Measurements from ENCODE around the gene AGAP1. TPM values are rescaled to one million over a fixed set of nuclear protein-coding genes. Genes with fewer than 3 reads are reported as not detected.

The AGAP1 gene
- total and polyA plus RNA-seq, 2 donors (not counting 3 experiments of a cell fraction or from before 2014, with no cell fraction given), result 10.2 to 20.9 TPM

GRCh38 chr2:236106761-236107160, 612.9 kb downstream of the AGAP1 start:
- H3K79me2 ChIP-seq (ENCODE audit: control insufficient read depth, insufficient read depth, low read length), result no peaks in the 10 kb centered on the region
- ChIA-PET POLR2A (no interaction called here), CTCF (interaction anchor here (0.6 to 1.1 kb wide), 3 partner anchors 11 to 543 kb away, joined by 3 to 4 read pairs (median 3); no protein-coding TSS in a partner anchor)
- H3K36me3 ChIP-seq (ENCODE audit: control insufficient read depth in 2 of 2, extremely low read depth in 1 of 2, insufficient read depth in 2 of 2, low read length in 2 of 2), result no peaks in the 10 kb centered on the region
- H3K9me3 ChIP-seq (replicated peaks; ENCODE audit: control insufficient read depth, insufficient read depth, low read length), result no peaks in the 10 kb centered on the region
- no peaks in the 10 kb centered on the region for H3K9me1 ChIP-seq (replicated peaks; ENCODE audit: control insufficient read depth, extremely low read depth, insufficient read depth, low read length)
- no peaks in the 10 kb centered on the region for H3K27me3 ChIP-seq (ENCODE audit: control insufficient read depth in 2 of 2, insufficient read depth in 2 of 2, low read length in 2 of 2)
- H3K4me2 ChIP-seq (ENCODE audit: insufficient read depth, low read length), result no peak overlapping the region
- FAIRE-seq (no peak), DNase-seq (ENCODE audit: low read depth, low spot score) (no peak)
- no TSS peak for BruUV-seq (replicated peaks)
- no peak for TF ChIP-seq GATA2 (IDR thresholded peaks at IDR 0.05; ENCODE audit: insufficient read depth, insufficient read length, low read depth, low read length)
- TF ChIP-seq, protein P1, sequence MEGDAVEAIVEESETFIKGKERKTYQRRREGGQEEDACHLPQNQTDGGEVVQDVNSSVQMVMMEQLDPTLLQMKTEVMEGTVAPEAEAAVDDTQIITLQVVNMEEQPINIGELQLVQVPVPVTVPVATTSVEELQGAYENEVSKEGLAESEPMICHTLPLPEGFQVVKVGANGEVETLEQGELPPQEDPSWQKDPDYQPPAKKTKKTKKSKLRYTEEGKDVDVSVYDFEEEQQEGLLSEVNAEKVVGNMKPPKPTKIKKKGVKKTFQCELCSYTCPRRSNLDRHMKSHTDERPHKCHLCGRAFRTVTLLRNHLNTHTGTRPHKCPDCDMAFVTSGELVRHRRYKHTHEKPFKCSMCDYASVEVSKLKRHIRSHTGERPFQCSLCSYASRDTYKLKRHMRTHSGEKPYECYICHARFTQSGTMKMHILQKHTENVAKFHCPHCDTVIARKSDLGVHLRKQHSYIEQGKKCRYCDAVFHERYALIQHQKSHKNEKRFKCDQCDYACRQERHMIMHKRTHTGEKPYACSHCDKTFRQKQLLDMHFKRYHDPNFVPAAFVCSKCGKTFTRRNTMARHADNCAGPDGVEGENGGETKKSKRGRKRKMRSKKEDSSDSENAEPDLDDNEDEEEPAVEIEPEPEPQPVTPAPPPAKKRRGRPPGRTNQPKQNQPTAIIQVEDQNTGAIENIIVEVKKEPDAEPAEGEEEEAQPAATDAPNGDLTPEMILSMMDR (IDR thresholded peaks at IDR 0.05; ENCODE audit: extremely low read depth in 1 of 2, insufficient read depth in 1 of 2, low read depth in 1 of 2, low read length in 2 of 2), result no peak
- no peak for TF ChIP-seq EZH2 (IDR thresholded peaks at IDR 0.05; ENCODE audit: borderline replicate concordance, low read depth, low read length, severe bottlenecking)
- TF ChIP-seq JUN (IDR thresholded peaks at IDR 0.05; ENCODE audit: borderline replicate concordance, insufficient read depth, insufficient read length, low read depth), result no peak
- TF ChIP-seq, protein P2, sequence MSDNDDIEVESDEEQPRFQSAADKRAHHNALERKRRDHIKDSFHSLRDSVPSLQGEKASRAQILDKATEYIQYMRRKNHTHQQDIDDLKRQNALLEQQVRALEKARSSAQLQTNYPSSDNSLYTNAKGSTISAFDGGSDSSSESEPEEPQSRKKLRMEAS (IDR thresholded peaks at IDR 0.05; ENCODE audit: insufficient read depth, insufficient read length), result no peak
- intact Hi-C loops (cut with micrococcal nuclease), result loop anchor here (5.0 kb wide), 2 partner anchors 71 to 329 kb away; no protein-coding TSS in a partner anchor
- peaks cover 28% of the 10 kb centered on the region for H3K4me1 ChIP-seq (ENCODE audit: control insufficient read depth, extremely low read depth, insufficient read depth, low read length)
- H3K27ac ChIP-seq (ENCODE audit: insufficient read depth, low read depth, low read length), result no peak overlapping the region
- dilution Hi-C loops (cut with MboI; ENCODE audit: extremely low pct_ligation_motif_present, low sequenced_read_pairs), result no loop called here
- no peak overlapping the region for H3K4me3 ChIP-seq (replicated peaks in 1 of 3; ENCODE audit: insufficient read depth in 1 of 3, low read depth in 1 of 3, low read length in 3 of 3)
- H3K9ac ChIP-seq (replicated peaks; ENCODE audit: extremely low read depth, insufficient read depth, low read length), result no peak overlapping the region
- H4K20me1 ChIP-seq (replicated peaks; ENCODE audit: control insufficient read depth, extremely low read depth, insufficient read depth, low read length), result no peaks in the 10 kb centered on the region
- no peak overlapping the region for H2AFZ ChIP-seq (ENCODE audit: low read depth, low read length)

All from endothelial cell of umbilical vein (primary cell).